NCI-H2196 treated with DMSO at 0.1 percent for 48 hours (cell line): Measurements from ENCODE around the gene HSD3B1.
A peak's percentile ranks its signal among the peaks of the same experiment; 100 is the strongest.

Source experiments
- DNase-seq: peaks from one replicate; lab custom pipeline; 2025; ENCODE audit not compliant: unreplicated experiment; lab: John Stamatoyannopoulos, UW

Gene HSD3B1

GRCh38 chr1:119506941-119507340, at the start of gene HSD3B1:
Gene HSD3B1 (plus strand): TSS chr1:119507210. CDS start chr1:119507477, 267 bp downstream.
- no peak for DNase-seq

- DNase-seq = no peak
Observed at GRCh38 chr1:119462964-119463363, 44.0 kb upstream of the HSD3B1 start.

- no peak for DNase-seq
Observed at GRCh38 chr1:119463569-119463968, 43.4 kb upstream of the HSD3B1 start.

GRCh38 chr1:119466445-119466844, 40.6 kb upstream of the HSD3B1 start:
- DNase-seq = no peak

GRCh38 chr1:119467219-119467618, 39.8 kb upstream of the HSD3B1 start:
- no peak for DNase-seq

GRCh38 chr1:119467857-119468668, 38.9 kb upstream of the HSD3B1 start:
- DNase-seq = no peak

GRCh38 chr1:119469741-119470140, 37.3 kb upstream of the HSD3B1 start:
- no peak for DNase-seq

- no peak for DNase-seq
Observed at GRCh38 chr1:119470377-119470776, 36.6 kb upstream of the HSD3B1 start.

GRCh38 chr1:119470958-119471357, 36.1 kb upstream of the HSD3B1 start:
- no peak for DNase-seq

- DNase-seq = no peak
Observed at GRCh38 chr1:119471566-119471965, 35.4 kb upstream of the HSD3B1 start.

GRCh38 chr1:119472080-119472818, 34.8 kb upstream of the HSD3B1 start:
- no peak for DNase-seq

- DNase-seq = no peak
Observed at GRCh38 chr1:119472819-119473175, 34.2 kb upstream of the HSD3B1 start.

- DNase-seq = peak; percentile 30
Observed at GRCh38 chr1:119475866-119476439, 31.1 kb upstream of the HSD3B1 start.

- no peak for DNase-seq
Observed at GRCh38 chr1:119477710-119478109, 29.3 kb upstream of the HSD3B1 start.

- DNase-seq = no peak
Observed at GRCh38 chr1:119480175-119480574, 26.8 kb upstream of the HSD3B1 start.

GRCh38 chr1:119481951-119482350, 25.1 kb upstream of the HSD3B1 start:
- no peak for DNase-seq

- DNase-seq = no peak
Observed at GRCh38 chr1:119482517-119483425, 24.2 kb upstream of the HSD3B1 start.

GRCh38 chr1:119483441-119484200, 23.4 kb upstream of the HSD3B1 start:
- DNase-seq = no peak

GRCh38 chr1:119485201-119485600, 21.8 kb upstream of the HSD3B1 start:
- DNase-seq = no peak

- no peak for DNase-seq
Observed at GRCh38 chr1:119488216-119488615, 18.8 kb upstream of the HSD3B1 start.
